Stimulated activated CD4-positive, alpha-beta T cell treated with anti-CD3 and anti-CD28 coated beads, Interleukin-15, amount 100 ng/mL, for 1 hour (primary cell): ENCODE data around the gene LMTK3.
A peak's percentile ranks its signal among the peaks of the same experiment; 100 is the strongest.

Experiments
- DNase-seq, 2 donors: peaks; one replicate each; pipeline ENCODE4 v3.0.0-alpha.2; 2020; ENCODE audit warnings: low read depth in 1 of 2, low spot score in 1 of 2

LMTK3 gene

GRCh38 chr19:48509467-48510194 is 2.0 kb downstream of the LMTK3 start:
- DNase-seq = no peak

GRCh38 chr19:48508729-48509411 is 2.8 kb downstream of the LMTK3 start:
- no peak for DNase-seq

- DNase-seq = no peak
These were observed 3.7 kb downstream of the LMTK3 start for GRCh38 chr19:48507911-48508439.

GRCh38 chr19:48506138-48506733 is 5.4 kb downstream of the LMTK3 start:
- no peak for DNase-seq

- DNase-seq = no peak
These were observed 9.2 kb downstream of the LMTK3 start for GRCh38 chr19:48502350-48503018.

GRCh38 chr19:48501494-48502349 is 9.9 kb downstream of the LMTK3 start:
- DNase-seq = peak; percentile 43 to 57

- no peak for DNase-seq
These were observed 10.7 kb downstream of the LMTK3 start for GRCh38 chr19:48500830-48501493.

GRCh38 chr19:48499316-48500090 is 12.1 kb downstream of the LMTK3 start:
- no peak for DNase-seq

GRCh38 chr19:48498595-48499311 is 12.9 kb downstream of the LMTK3 start:
- no peak for DNase-seq

- no peak for DNase-seq
These were observed 13.7 kb downstream of the LMTK3 start for GRCh38 chr19:48497728-48498594.

GRCh38 chr19:48496959-48497727 is 14.5 kb downstream of the LMTK3 start:
- no peak for DNase-seq

GRCh38 chr19:48495396-48495795 is 16.2 kb downstream of the LMTK3 start:
- DNase-seq = no peak

GRCh38 chr19:48493718-48494401 is 17.8 kb downstream of the LMTK3 start:
- no peak for DNase-seq

- peak; percentile 56 to 73 for DNase-seq
These were observed 18.5 kb downstream of the LMTK3 start for GRCh38 chr19:48492925-48493717.

GRCh38 chr19:48491793-48492123 is 19.9 kb downstream of the LMTK3 start:
- no peak for DNase-seq
